GM13977 (cell line): ENCODE data around the gene OR51E1.

ENCODE experiments used
- DNase-seq: peaks from one replicate; pipeline ENCODE4 v3.0.0; 2012; ENCODE audit warnings: low spot score
- in situ Hi-C: fragments of 300-500 bp; cut with MboI; formaldehyde crosslinking; loops from one replicate; pipeline ENCODE4 v1.12.0; 2022; ENCODE audit warnings: low sequenced_read_pairs, low pct_unique_long_range_greater_than_20kb, mixed read lengths, inconsistent platforms; ENCODE audit not compliant: unreplicated experiment
- TF ChIP-seq, protein P1 (sequence below): IDR thresholded peaks from 2 replicates; pipeline ENCODE4 v1.5.1; 2012; ENCODE audit warnings: mild to moderate bottlenecking, control low read depth; ENCODE audit not compliant: insufficient read depth; ENCODE audit errors: extremely low read depth, missing control alignments

The OR51E1 gene

DNA sequence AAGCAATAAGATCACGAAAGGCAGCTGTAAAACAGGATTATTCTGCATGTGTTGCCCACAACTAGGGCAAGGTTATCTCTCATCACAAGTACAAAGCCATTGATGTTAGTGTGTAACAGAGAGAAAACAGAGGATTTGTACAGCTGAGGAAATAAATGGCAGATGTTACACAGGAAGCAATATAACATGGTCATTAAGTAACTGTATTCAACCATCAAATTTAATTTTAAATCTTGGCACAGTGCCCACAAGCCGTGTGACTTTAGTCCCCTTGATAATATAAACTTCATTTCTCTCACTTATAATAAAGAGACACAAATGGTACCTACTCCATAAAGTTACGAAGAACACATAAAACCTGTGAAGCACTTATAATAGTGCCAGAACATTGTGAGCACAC, 36.6 kb downstream of the OR51E1 start:
- TF ChIP-seq, protein P1, sequence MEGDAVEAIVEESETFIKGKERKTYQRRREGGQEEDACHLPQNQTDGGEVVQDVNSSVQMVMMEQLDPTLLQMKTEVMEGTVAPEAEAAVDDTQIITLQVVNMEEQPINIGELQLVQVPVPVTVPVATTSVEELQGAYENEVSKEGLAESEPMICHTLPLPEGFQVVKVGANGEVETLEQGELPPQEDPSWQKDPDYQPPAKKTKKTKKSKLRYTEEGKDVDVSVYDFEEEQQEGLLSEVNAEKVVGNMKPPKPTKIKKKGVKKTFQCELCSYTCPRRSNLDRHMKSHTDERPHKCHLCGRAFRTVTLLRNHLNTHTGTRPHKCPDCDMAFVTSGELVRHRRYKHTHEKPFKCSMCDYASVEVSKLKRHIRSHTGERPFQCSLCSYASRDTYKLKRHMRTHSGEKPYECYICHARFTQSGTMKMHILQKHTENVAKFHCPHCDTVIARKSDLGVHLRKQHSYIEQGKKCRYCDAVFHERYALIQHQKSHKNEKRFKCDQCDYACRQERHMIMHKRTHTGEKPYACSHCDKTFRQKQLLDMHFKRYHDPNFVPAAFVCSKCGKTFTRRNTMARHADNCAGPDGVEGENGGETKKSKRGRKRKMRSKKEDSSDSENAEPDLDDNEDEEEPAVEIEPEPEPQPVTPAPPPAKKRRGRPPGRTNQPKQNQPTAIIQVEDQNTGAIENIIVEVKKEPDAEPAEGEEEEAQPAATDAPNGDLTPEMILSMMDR, result no peak
- in situ Hi-C loops, result no loop called here
- no peak for DNase-seq

DNA sequence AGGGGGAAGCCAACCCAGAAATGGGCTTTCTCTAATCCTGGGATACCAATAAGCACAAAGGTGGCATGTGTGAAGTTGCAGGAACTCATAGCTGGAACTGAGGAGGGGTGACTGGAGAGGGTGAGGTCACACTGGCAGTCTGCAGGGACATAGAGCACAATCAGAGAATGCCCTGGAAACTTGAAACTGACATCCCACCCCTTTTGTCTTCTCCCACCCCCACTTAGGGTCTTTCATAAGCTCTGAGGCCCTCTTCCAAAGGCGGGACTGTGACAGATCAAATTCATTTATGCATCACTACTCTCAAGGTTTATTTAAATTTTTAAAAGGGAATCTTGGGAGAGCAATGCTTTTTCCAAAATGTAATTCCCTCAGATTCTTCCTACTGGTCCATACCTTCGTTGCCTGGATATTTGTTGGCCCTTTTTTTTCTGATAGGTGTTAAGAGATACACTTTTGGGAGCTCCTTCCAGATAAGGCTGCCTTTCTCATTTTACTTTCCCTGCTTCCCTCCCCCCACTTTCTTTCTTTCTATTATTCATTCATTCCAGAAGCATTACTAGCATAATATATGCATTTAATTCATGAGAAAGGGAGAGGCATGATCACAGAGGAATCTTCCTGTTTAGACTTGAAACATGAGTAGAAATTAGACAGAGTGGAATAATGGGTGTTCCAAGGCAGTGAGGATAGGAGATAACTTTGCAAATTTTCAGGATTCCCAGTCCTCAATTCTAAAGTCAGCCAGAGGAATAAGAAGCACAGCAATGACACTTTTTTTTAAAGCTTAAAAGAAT, 39.0 kb downstream of the OR51E1 start:
- DNase-seq, result no peak
- in situ Hi-C loops, result no loop called here
- TF ChIP-seq, protein P1, result no peak

DNA sequence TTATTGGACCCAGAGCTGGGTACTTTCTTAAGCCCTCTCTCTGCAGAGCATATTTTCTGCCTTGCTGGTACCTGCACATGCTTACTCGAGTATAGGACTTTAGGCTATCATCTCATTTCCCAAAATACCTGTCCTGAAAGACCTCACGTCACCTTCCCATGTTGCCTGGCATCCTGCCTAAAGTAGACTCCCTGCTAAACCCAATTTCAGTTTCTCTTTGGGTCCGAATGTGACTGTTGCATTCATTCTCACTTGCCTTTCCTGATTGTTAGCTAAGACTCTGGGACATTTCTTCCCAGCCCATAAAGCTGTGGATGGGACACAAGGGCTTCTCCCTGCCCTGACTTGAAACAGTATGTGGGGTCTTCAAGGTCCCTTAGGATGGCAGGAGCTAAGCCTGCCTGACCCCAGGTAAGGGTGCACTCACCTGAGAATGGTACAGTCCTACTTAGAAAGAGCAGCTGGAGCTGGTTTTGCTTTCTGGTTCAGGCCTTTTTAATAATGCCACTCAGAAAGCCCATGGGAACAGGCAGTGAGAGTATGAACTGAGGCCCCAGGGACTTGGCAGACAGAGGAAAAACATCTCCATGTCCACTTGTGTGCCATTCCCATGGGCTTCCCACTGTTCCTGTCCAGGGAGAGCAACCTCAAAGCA, 41.0 kb downstream of the OR51E1 start:
- TF ChIP-seq, protein P1, result no peak
- no peak for DNase-seq
- in situ Hi-C loops, result no loop called here

DNA sequence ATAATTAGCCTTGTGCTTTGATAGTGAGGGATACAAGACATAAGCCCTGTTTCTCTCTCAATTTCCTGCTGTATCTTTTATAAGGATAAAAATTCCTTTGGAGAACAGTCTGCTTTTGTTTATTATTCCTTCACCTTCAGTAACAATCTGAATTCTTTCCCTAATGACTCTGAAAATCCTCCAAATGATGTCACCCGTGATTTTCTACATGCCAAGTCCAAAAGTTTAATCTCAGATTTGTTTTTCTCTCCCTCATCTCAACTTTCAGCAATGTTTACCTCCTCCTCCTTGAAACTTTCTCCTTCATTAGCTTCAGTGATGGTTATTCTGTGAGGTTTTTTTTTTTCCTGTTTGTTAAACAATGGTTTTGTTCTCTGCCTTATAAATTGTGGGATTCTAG, 51.7 kb downstream of the OR51E1 start:
- in situ Hi-C loops, result no loop called here
- TF ChIP-seq, protein P1, result no peak
- no peak for DNase-seq

DNA sequence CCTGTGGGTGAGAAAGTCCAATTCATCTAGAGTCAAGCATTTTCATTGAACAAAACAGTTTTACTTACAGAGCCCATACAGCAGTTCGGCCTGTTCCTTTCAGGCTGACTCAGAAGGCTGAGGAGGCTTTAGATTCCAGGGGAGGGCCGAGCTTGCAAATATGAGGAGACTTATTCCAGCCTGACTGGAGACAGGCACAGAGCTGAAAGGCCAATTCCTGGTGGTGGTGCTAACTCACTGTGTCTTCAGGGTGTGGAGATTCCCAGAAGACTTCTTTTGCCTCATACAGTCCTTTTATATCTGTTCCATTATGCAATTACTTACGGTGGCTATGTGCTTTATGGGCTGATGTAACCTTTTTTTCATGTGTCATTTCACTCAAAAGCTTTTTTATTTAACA, 53.8 kb downstream of the OR51E1 start, which contains the start of gene OR51E2:
Gene OR51E2, minus strand, starts transcription at position 269 of the 400 bp plus-strand sequence. CDS start 15,142 bp downstream, outside the sequence.
- in situ Hi-C loops, result no loop called here

DNA sequence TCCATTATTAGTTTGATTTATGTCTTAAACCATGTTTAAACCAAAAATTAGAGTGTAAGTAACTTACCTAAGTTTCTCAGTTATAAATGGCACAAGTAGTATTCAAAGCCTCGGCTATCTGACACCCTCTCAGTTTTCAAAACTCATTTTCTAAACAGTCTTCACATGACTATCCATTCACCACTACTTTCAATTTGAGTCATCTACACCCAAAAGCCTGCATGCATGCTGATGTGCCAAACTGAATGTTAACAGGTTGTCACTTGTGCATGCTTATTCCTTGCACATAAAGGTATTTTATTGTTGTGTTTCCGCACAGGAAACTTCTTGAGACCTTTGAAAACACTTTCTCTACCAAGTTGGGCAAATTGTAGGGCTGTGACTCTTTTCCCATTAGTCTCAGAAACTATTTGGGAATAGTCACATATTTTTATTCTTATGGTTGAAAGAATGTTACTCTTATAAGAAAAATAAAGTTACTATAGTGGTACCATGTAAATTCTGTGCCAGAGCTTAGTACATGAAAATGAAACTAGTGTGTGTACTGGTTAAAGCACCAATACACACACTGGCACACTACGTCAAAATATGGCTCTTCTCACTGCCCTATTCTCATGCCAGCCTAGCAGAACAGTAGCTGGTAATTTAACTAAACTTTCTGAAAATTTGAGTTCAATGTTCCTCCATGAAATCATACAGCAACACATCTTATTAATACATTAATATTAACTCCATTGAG, 56.1 kb downstream of the OR51E1 start:
- TF ChIP-seq, protein P1, result no peak
- in situ Hi-C loops, result no loop called here
- peak; percentile 41 for DNase-seq

More for the DNA sequence above, 53.8 kb downstream of the OR51E1 start, which contains the start of gene OR51E2:
- TF ChIP-seq, protein P1, result no peak
- DNase-seq, result no peak
